ENCODE data around the gene ZNF438. TPM values are rescaled to one million over a fixed set of nuclear protein-coding genes. Genes with fewer than 3 reads are reported as not detected.
"Not testable (repeated sequence)": the region's sequence is repeated elsewhere in the genome, so short reads cannot be mapped to it uniquely, and the experiment has no call there.

Gene ZNF438
- polyA plus RNA-seq, 1 experiment = 5.0 TPM

GRCh38 chr10:31051703-31052102, 20.0 kb upstream of the ZNF438 start:
- Histone ChIP-seq H3K4me3 (ENCODE audit: low read depth, low read length) (no peak overlapping the region), H3K9me3 (ENCODE audit: control insufficient read depth, insufficient read depth, low read length) (peaks cover 19% of the 10 kb centered on the region), H3K27me3 (ENCODE audit: control insufficient read depth, insufficient read depth, low read length) (no peaks in the 10 kb centered on the region), H3K27ac (ENCODE audit: low read depth, low read length) (peak overlapping the region; percentile 12)
- no peak for DNase-seq (ENCODE audit: low read depth, low spot score)
- POLR2A ChIA-PET = no interaction called here
- CTCF ChIA-PET = no interaction called here
- TF ChIP-seq, protein P1, sequence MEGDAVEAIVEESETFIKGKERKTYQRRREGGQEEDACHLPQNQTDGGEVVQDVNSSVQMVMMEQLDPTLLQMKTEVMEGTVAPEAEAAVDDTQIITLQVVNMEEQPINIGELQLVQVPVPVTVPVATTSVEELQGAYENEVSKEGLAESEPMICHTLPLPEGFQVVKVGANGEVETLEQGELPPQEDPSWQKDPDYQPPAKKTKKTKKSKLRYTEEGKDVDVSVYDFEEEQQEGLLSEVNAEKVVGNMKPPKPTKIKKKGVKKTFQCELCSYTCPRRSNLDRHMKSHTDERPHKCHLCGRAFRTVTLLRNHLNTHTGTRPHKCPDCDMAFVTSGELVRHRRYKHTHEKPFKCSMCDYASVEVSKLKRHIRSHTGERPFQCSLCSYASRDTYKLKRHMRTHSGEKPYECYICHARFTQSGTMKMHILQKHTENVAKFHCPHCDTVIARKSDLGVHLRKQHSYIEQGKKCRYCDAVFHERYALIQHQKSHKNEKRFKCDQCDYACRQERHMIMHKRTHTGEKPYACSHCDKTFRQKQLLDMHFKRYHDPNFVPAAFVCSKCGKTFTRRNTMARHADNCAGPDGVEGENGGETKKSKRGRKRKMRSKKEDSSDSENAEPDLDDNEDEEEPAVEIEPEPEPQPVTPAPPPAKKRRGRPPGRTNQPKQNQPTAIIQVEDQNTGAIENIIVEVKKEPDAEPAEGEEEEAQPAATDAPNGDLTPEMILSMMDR (IDR thresholded peaks at IDR 0.05; ENCODE audit: low read depth, low read length) = no peak

DNA sequence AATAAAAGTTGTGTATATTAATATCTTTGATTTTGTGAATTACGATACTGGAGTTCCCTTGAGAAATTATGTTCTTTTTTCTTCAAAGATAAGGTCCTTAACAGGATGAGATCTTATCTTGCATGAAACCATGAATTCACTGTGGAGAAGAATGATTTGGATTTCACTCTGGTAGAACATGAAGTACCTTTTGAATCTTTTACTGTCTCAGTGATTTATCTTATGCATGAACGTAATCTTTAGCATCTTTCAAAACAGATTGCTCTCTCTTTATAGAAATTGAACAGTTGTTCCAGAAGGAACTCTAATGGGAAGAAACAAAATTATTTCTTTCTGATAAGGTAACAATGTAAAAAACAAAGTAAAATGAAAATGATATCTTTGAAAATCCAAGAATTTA, 11.0 kb upstream of the ZNF438 start:
- H3K9me3 ChIP-seq (ENCODE audit: control insufficient read depth, insufficient read depth, low read length) = no peaks in the 10 kb centered on the region
- CTCF ChIA-PET = no interaction called here
- no peak for DNase-seq (ENCODE audit: low read depth, low spot score)
- no peak overlapping the region for H3K4me3 ChIP-seq (ENCODE audit: low read depth, low read length)
- TF ChIP-seq, protein P1 (IDR thresholded peaks at IDR 0.05; ENCODE audit: low read depth, low read length) = no peak
- POLR2A ChIA-PET = no interaction called here
- H3K27ac ChIP-seq (ENCODE audit: low read depth, low read length) = no peak overlapping the region
- no peaks in the 10 kb centered on the region for H3K27me3 ChIP-seq (ENCODE audit: control insufficient read depth, insufficient read depth, low read length)

DNA sequence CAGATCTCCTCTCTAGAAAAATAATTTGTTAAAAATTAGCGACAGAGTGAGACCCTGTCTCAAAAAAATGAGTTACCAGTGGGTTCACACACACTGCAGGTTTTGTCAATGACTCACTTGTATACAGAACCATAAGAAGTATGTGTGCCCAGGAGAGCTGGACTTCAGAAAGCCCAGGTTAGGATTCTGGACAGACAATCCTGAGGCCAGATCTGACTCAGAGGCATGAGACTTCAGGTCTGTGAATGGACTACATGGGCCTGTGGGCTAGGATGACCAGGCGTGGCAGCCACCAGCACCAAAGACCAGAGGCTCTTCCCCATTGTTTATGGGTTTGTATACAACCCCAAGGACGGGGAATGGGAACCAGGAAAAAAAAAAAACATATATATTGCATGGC, 9.3 kb upstream of the ZNF438 start:
- no peak for DNase-seq (ENCODE audit: low read depth, low spot score)
- Histone ChIP-seq H3K9me3 (ENCODE audit: control insufficient read depth, insufficient read depth, low read length) (no peaks in the 10 kb centered on the region), H3K4me3 (ENCODE audit: low read depth, low read length) (no peak overlapping the region), H3K27ac (ENCODE audit: low read depth, low read length) (no peak overlapping the region), H3K27me3 (ENCODE audit: control insufficient read depth, insufficient read depth, low read length) (no peaks in the 10 kb centered on the region)
- TF ChIP-seq, protein P1 (IDR thresholded peaks at IDR 0.05; ENCODE audit: low read depth, low read length) = no peak
- ChIA-PET POLR2A (no interaction called here), CTCF (no interaction called here)

GRCh38 chr10:31039006-31039405, 7.3 kb upstream of the ZNF438 start:
- DNase-seq (ENCODE audit: low read depth, low spot score); H3K4me3 ChIP-seq (ENCODE audit: low read depth, low read length); H3K9me3 ChIP-seq (ENCODE audit: control insufficient read depth, insufficient read depth, low read length); H3K27me3 ChIP-seq (ENCODE audit: control insufficient read depth, insufficient read depth, low read length); H3K27ac ChIP-seq (ENCODE audit: low read depth, low read length); POLR2A ChIA-PET: not testable (repeated sequence)
- CTCF ChIA-PET = interaction anchor here (1.4 kb wide), 1 partner anchor 255 kb away, joined by 5 read pairs; no protein-coding TSS in a partner anchor

DNA sequence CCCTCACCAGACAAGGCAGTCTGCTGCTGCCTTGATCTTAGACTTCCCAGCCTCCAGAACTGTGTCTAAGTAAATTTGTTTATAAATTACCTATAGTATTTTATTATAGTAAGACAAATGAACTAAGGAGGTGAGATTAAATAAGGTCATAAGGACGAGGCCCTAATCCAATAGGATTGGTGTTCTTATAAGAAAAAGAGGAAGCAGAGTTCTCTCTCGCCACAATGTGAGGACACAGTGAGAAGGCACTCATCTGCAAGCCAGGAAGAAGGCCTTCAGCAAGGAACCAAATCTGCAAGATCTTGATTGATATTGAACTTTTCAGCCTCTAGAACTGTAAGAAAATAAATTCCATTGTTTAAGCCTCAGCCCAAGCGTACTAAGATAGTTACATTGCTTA, 6.1 kb upstream of the ZNF438 start:
- H3K4me3 ChIP-seq (ENCODE audit: low read depth, low read length) = no peak overlapping the region
- peaks cover 2% of the 10 kb centered on the region; the same call in 1 of the 2 replicates for H3K9me3 ChIP-seq (ENCODE audit: control insufficient read depth, insufficient read depth, low read length)
- no peak overlapping the region for H3K27ac ChIP-seq (ENCODE audit: low read depth, low read length)
- ChIA-PET POLR2A (no interaction called here), CTCF (no interaction called here)
- TF ChIP-seq, protein P1 (IDR thresholded peaks at IDR 0.05; ENCODE audit: low read depth, low read length) = no peak
- DNase-seq (ENCODE audit: low read depth, low spot score) = no peak
- H3K27me3 ChIP-seq (ENCODE audit: control insufficient read depth, insufficient read depth, low read length) = no peaks in the 10 kb centered on the region

DNA sequence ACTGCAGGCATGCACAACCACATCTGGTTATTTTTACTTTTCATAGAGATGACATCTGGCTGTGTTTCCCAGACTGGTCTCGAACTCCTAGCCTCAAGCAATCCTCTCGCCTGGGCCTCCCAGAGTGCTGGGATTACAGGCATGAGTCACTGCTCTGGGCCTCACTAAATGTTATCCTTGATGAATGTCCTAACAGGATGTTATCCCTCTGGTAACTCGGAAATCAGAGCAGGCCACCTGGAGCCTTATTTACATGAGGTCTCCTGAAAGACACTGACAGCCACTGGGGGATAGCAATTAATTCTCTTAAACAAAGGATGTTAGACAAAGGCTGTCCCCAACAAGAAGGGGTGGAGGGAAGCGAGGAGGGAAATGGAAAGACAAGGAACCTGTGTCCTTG, 4.5 kb upstream of the ZNF438 start:
- DNase-seq (ENCODE audit: low read depth, low spot score) = no peak
- ChIA-PET CTCF (no interaction called here), POLR2A (interaction anchor here (2.2 kb wide), 1 partner anchor 97 kb away, joined by 6 read pairs; no protein-coding TSS in a partner anchor)
- H3K27ac ChIP-seq (ENCODE audit: low read depth, low read length) = no peak overlapping the region
- H3K27me3 ChIP-seq (ENCODE audit: control insufficient read depth, insufficient read depth, low read length) = no peaks in the 10 kb centered on the region
- TF ChIP-seq, protein P1 (IDR thresholded peaks at IDR 0.05; ENCODE audit: low read depth, low read length) = no peak
- H3K9me3 ChIP-seq (ENCODE audit: control insufficient read depth, insufficient read depth, low read length) = peaks cover 3% of the 10 kb centered on the region; the same call in 1 of the 2 replicates
- H3K4me3 ChIP-seq (ENCODE audit: low read depth, low read length) = no peak overlapping the region
